Measurements from ENCODE around the gene MPND. TPM values are rescaled to one million over a fixed set of nuclear protein-coding genes. Genes with fewer than 3 reads are reported as not detected.

The MPND gene
- total RNA-seq, 5 donors from 2014 or later (not counting 1 experiment from before 2014, with no cell fraction given) = 10.7 to 27.3 (median 22.6) TPM

DNA sequence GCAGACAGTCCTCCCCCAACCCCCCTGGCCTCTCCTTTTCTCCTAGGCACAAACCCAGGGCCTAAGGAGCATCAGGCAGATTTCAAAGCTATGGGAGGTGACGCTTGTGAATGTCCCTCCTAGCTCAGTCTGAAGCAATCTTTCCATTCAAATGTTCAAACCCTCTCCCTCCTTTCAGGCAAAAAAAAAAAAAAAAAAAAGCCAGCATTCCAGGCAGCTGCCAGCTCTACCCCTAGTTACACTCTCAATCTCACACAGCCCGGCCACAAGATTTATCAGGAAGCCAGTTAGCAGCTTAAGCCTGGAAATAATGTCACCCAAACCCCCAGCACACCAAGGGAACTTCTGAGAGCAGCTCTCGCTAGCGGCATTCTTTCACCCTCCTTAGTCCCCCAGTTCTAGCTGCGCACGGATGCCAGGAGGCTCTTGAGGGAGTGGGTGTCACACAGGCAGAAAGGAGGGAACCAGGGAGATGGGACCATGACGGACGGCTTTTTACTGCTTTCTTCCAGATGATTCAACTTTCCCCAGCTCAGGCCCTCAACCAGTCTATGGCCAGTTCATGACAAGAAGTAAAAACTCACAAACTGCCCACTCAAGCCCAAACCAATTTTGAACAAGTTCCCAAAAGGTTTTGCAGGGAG is 50.7 kb downstream of the MPND start:
- ChIA-PET POLR2A (interaction anchor here in 1 of 2 donors (0.6 kb wide), 1 partner anchor 1390 kb away, joined by 7 read pairs; no protein-coding TSS in a partner anchor), CTCF (interaction anchor here (0.6 to 0.9 kb wide), 3 partner anchors 37 to 128 kb away, joined by 3 to 9 read pairs (median 8); no protein-coding TSS in a partner anchor)
- Histone ChIP-seq H3K4me1 (ENCODE audit: control insufficient read depth in 1 of 2, extremely low read depth in 1 of 2, insufficient read depth in 2 of 2, low read length in 2 of 2) (peaks cover 15 to 59% of the 10 kb centered on the region in 2 experiments), H3K27ac (ENCODE audit: low read length) (no peak overlapping the region), H3K36me3 (ENCODE audit: control insufficient read depth in 2 of 2, extremely low read depth in 1 of 2, insufficient read depth in 1 of 2, low read length in 1 of 2) (peaks cover 6 to 43% of the 10 kb centered on the region in 2 donors), H3K9me3 (no peaks in the 10 kb centered on the region), H3K4me3 (ENCODE audit: control insufficient read depth in 1 of 2, extremely low read depth in 1 of 2, low read length in 1 of 2) (no peak overlapping the region), H3K27me3 (replicated peaks in 1 of 2; ENCODE audit: control insufficient read depth in 2 of 2, extremely low read depth in 1 of 2, insufficient read depth in 2 of 2, low read length in 1 of 2) (no peaks in the 10 kb centered on the region)
- DNase-seq (no peak), ATAC-seq (replicated peaks in 1 of 4) (no peak)
- Mint-ChIP-seq H3K27me3 (no peaks in the 10 kb centered on the region), H3K9me3 (no peaks in the 10 kb centered on the region), H3K27ac (peak overlapping the region; percentile 6 to 7), H3K36me3 (peaks cover 17% of the 10 kb centered on the region), H3K4me3 (no peak overlapping the region), H3K4me1 (peaks cover 65 to 84% (median 75%) of the 10 kb centered on the region in 3 donors)
- 90% methylated on average over 4 of the region's 8 CpGs for WGBS (ENCODE audit: insufficient coverage)

GRCh38 chr19:4396949-4397783 is 53.8 kb downstream of the MPND start:
- WGBS (ENCODE audit: insufficient coverage) = 95% methylated on average over 11 of the region's 15 CpGs
- Mint-ChIP-seq H3K36me3 (peaks cover 15% of the 10 kb centered on the region), H3K4me3 (no peak overlapping the region), H3K4me1 (peaks cover 69 to 82% (median 73%) of the 10 kb centered on the region in 3 donors), H3K27ac (peak overlapping the region in 1 of 2 donors; percentile 28), H3K9me3 (no peaks in the 10 kb centered on the region), H3K27me3 (no peaks in the 10 kb centered on the region)
- DNase-seq = no peak
- Histone ChIP-seq H3K27me3 (replicated peaks in 1 of 2; ENCODE audit: control insufficient read depth in 2 of 2, extremely low read depth in 1 of 2, insufficient read depth in 2 of 2, low read length in 1 of 2) (no peaks in the 10 kb centered on the region), H3K27ac (ENCODE audit: low read length) (no peak overlapping the region), H3K4me1 (ENCODE audit: control insufficient read depth in 1 of 2, extremely low read depth in 1 of 2, insufficient read depth in 2 of 2, low read length in 2 of 2) (peaks cover 17 to 55% of the 10 kb centered on the region in 2 experiments), H3K36me3 (ENCODE audit: control insufficient read depth in 2 of 2, extremely low read depth in 1 of 2, insufficient read depth in 1 of 2, low read length in 1 of 2) (peaks cover 6 to 24% of the 10 kb centered on the region in 2 donors), H3K4me3 (ENCODE audit: control insufficient read depth in 1 of 2, extremely low read depth in 1 of 2, low read length in 1 of 2) (no peak overlapping the region), H3K9me3 (no peaks in the 10 kb centered on the region)
- no peak for ATAC-seq (replicated peaks in 1 of 4)
- ChIA-PET CTCF (no interaction called here), POLR2A (no interaction called here)

DNA sequence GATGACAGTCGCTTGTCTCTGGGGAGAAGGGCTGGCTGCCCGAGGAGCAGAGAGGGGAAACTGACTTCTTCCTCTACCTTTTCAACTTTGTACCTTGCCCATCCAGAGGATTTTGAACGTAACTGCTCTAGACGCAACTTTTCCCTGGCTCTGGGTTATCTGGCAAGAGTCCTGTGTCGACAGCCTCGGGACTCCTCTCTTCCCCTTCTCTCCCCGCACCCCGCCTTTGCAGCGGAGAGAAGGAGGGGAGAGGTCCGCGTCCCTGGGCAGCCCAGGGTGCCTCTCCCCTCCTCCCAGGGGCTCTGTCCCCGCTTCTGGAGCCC is 56.4 kb downstream of the MPND start:
- Mint-ChIP-seq H3K4me3 (peak overlapping the region; percentile 82 to 89 (median 87)), H3K27me3 (no peaks in the 10 kb centered on the region), H3K27ac (peak overlapping the region; percentile 71 to 75), H3K4me1 (peaks cover 67 to 79% (median 68%) of the 10 kb centered on the region in 3 donors), H3K9me3 (no peaks in the 10 kb centered on the region), H3K36me3 (peaks cover 10% of the 10 kb centered on the region)
- Histone ChIP-seq H3K4me3 (ENCODE audit: control insufficient read depth in 1 of 2, extremely low read depth in 1 of 2, low read length in 1 of 2) (peak overlapping the region; percentile 85 to 92), H3K9me3 (no peaks in the 10 kb centered on the region), H3K27me3 (replicated peaks in 1 of 2; ENCODE audit: control insufficient read depth in 2 of 2, extremely low read depth in 1 of 2, insufficient read depth in 2 of 2, low read length in 1 of 2) (no peaks in the 10 kb centered on the region), H3K36me3 (ENCODE audit: control insufficient read depth in 2 of 2, extremely low read depth in 1 of 2, insufficient read depth in 1 of 2, low read length in 1 of 2) (peaks cover 6 to 18% of the 10 kb centered on the region in 2 donors), H3K4me1 (ENCODE audit: control insufficient read depth in 1 of 2, extremely low read depth in 1 of 2, insufficient read depth in 2 of 2, low read length in 2 of 2) (peaks cover 23 to 58% of the 10 kb centered on the region in 2 experiments), H3K27ac (ENCODE audit: low read length) (peak overlapping the region; percentile 35)
- DNase-seq (peak in 1 of 35 experiments; percentile 39), ATAC-seq (replicated peaks in 1 of 4) (peak; percentile 0 to 6 (median 4))
- CTCF ChIA-PET = interaction anchor here in 1 of 2 donors (0.6 to 1.2 kb wide), 5 partner anchors 55 to 153 kb away, joined by 3 to 6 read pairs (median 4); partner anchors contain the start of genes HDGFL2, MPND and YJU2
- 0% methylated on average over 1 of the region's 12 CpGs for WGBS (ENCODE audit: insufficient coverage)
- POLR2A ChIA-PET = interaction anchor here in 1 of 2 donors (1.4 kb wide), 1 partner anchor 72 kb away, joined by 4 read pairs; the partner anchor contains the start of gene HDGFL2

DNA sequence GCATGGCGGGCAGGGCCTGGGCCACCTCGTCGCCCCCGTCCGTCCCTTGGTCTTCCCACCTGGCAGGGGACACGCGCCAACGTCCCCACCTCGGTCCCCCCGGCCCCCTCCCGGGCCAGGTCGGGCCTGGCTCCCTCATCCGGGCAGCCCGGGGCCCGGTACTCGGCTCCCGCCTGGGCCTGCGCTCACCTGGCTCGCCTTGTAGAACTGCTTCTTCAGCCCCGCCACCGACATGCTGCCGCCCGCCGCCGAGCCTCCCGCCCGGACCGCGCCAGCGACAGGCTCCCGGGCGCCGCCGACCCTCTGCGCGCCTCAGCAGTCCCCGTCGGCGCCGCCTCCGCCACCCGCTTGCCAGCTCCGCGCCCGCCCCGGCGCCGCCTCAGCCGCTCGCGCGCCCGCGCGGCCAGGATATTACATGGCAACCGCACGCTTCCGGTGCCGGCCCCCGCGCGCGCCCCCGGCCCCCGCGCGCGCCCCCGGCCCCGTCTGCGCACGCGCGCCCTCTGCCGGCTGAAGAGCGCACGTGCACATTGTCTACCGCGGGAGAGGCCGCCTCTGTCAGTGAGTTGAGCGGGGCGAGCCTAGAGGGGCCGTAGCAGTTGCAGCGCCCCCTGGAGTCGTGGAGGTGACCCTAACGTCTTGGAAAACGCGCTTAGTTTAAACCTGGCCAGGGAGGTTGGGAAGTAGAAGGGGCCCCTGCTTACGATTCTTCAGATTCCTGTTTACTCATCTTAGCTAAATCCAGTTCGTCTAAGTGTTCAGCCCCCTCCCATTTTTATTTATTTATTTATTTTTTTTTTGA is 57.0 kb downstream of the MPND start, which contains the start of gene SH3GL1:
Gene SH3GL1 (minus strand): TSS at position 413 of the 802 bp plus-strand sequence. CDS start 179 bp downstream, at position 234.
- DNase-seq = peak; percentile 79 to 98 (median 89)
- Histone ChIP-seq H3K27me3 (replicated peaks in 1 of 2; ENCODE audit: control insufficient read depth in 2 of 2, extremely low read depth in 1 of 2, insufficient read depth in 2 of 2, low read length in 1 of 2) (no peaks in the 10 kb centered on the region), H3K4me1 (ENCODE audit: control insufficient read depth in 1 of 2, extremely low read depth in 1 of 2, insufficient read depth in 2 of 2, low read length in 2 of 2) (peaks cover 23 to 55% of the 10 kb centered on the region in 2 experiments), H3K9me3 (no peaks in the 10 kb centered on the region), H3K4me3 (ENCODE audit: control insufficient read depth in 1 of 2, extremely low read depth in 1 of 2, low read length in 1 of 2) (peak within 1 kb of the TSS; percentile 85 to 92), H3K36me3 (ENCODE audit: control insufficient read depth in 2 of 2, extremely low read depth in 1 of 2, insufficient read depth in 1 of 2, low read length in 1 of 2) (peaks cover 6 to 13% of the 10 kb centered on the region in 2 donors), H3K27ac (ENCODE audit: low read length) (peak within 1 kb of the TSS; percentile 94)
- ChIA-PET POLR2A (interaction anchor here in 1 of 2 donors (1.4 kb wide), 1 partner anchor 71 kb away, joined by 4 read pairs; the partner anchor contains the start of gene HDGFL2), CTCF (interaction anchor here in 1 of 2 donors (0.6 to 1.2 kb wide), 5 partner anchors 56 to 154 kb away, joined by 3 to 6 read pairs (median 4); partner anchors contain the start of genes HDGFL2, MPND and YJU2)
- peak; percentile 66 to 74 (median 70) for ATAC-seq (replicated peaks in 1 of 4)
- Mint-ChIP-seq H3K36me3 (peaks cover 8% of the 10 kb centered on the region), H3K27me3 (no peaks in the 10 kb centered on the region), H3K27ac (peak within 1 kb of the TSS; percentile 75 to 92), H3K4me3 (peak within 1 kb of the TSS; percentile 82 to 89 (median 87)), H3K4me1 (peaks cover 61 to 76% (median 63%) of the 10 kb centered on the region in 3 donors), H3K9me3 (no peaks in the 10 kb centered on the region)
- under 1% methylated on average over 80 of the region's 90 CpGs for WGBS (ENCODE audit: insufficient coverage)

DNA sequence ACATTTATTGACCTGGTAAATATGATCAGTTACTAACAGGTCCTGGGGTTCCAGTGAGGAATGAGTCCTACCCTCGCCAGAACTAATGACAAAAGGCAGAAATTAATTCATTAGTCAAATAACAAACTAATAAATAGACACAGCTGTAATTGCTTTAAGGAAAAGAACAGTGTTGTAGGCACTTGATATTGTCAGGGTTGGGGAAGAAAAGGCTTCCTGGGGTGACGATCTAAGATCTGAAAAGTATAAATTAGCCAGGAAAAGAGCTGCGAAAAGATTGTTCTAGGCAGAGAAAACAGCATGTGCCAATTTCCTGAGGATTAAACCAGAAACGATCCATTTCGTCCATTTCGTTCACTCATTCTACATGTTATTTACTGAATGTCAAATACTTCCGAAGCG is 58.4 kb downstream of the MPND start:
- peaks cover 23 to 55% of the 10 kb centered on the region in 2 experiments for H3K4me1 ChIP-seq (ENCODE audit: control insufficient read depth in 1 of 2, extremely low read depth in 1 of 2, insufficient read depth in 2 of 2, low read length in 2 of 2)

More for the DNA sequence above, 58.4 kb downstream of the MPND start:
- ATAC-seq (replicated peaks in 1 of 4) (no peak), DNase-seq (no peak)
- Mint-ChIP-seq H3K9me3 (no peaks in the 10 kb centered on the region), H3K4me3 (peak overlapping the region; percentile 74 to 89 (median 84)), H3K36me3 (peaks cover 5% of the 10 kb centered on the region), H3K27ac (peak overlapping the region; percentile 87 to 92), H3K27me3 (no peaks in the 10 kb centered on the region), H3K4me1 (peaks cover 50 to 66% (median 56%) of the 10 kb centered on the region in 3 donors)
- ChIA-PET POLR2A (interaction anchor here in 1 of 2 donors (0.6 to 1.3 kb wide), 6 partner anchors 16 to 293 kb away, joined by 3 to 9 read pairs (median 4); partner anchors contain the start of gene HDGFL2), CTCF (interaction anchor here in 1 of 2 donors (0.8 to 1.5 kb wide), 10 partner anchors 32 to 1451 kb away, joined by 3 to 18 read pairs (median 5); partner anchors contain the start of genes FEM1A, MPND and YJU2)
- Histone ChIP-seq H3K27me3 (replicated peaks in 1 of 2; ENCODE audit: control insufficient read depth in 2 of 2, extremely low read depth in 1 of 2, insufficient read depth in 2 of 2, low read length in 1 of 2) (no peaks in the 10 kb centered on the region), H3K9me3 (no peaks in the 10 kb centered on the region), H3K27ac (ENCODE audit: low read length) (peak overlapping the region; percentile 94), H3K4me3 (ENCODE audit: control insufficient read depth in 1 of 2, extremely low read depth in 1 of 2, low read length in 1 of 2) (peak overlapping the region in 1 of 2 donors; percentile 44), H3K36me3 (ENCODE audit: control insufficient read depth in 2 of 2, extremely low read depth in 1 of 2, insufficient read depth in 1 of 2, low read length in 1 of 2) (peaks cover 4 to 6% of the 10 kb centered on the region in 2 donors)
- no CpG with 5 or more reads among the region's 8 CpGs for WGBS (ENCODE audit: insufficient coverage)
